A549 (cell line): ENCODE data around the gene CHIT1. TPM values are rescaled to one million over a fixed set of nuclear protein-coding genes. Genes with fewer than 3 reads are reported as not detected.

Experiments used
- ATAC-seq, 2 experiments: fragments of 200-7000 bp in 1 of 2; fragments of >200 bp in 1 of 2; cut with Nextera tagmentation in 1 of 2; cut with Tn5 transposase in 1 of 2; 3 replicates each; pipeline versions ENCODE4 v1.8.0 to v1.9.1; 2018 to 2020; ENCODE audit warnings: mild to moderate bottlenecking in 1 of 2, moderate library complexity in 1 of 2
- CTCF ChIA-PET: fragments of 300-600 bp; sonication (Branson Sonifier 250); formaldehyde crosslinking; extraction: SDS; loops from one replicate; lab custom pipeline; 2021; ENCODE audit warnings: antibody characterized with exemption, inconsistent platforms; lab: Yijun Ruan, JAX
- POLR2A ChIA-PET: fragments of 350-600 bp; formaldehyde crosslinking; extraction: SDS; loops from one replicate; lab custom pipeline; 2021; ENCODE audit warnings: antibody characterized with exemption, inconsistent platforms; lab: Yijun Ruan, JAX
- DNase-seq, 2 experiments: peaks; one replicate each; pipeline versions ENCODE4 v3.0.0 to v3.0.0-alpha.2; 2011 to 2016; ENCODE audit warnings: low read depth in 1 of 2, low spot score in 1 of 2
- FAIRE-seq: peaks from 2 replicates; lab custom pipeline; 2011; peaks lifted over from hg19 to GRCh38; lab: Jason Lieb, UNC
- H3K27ac ChIP-seq, 2 experiments: fragments of >200 bp; sonication (Bioruptor Twin); formaldehyde crosslinking; 3 replicates each; pipeline ENCODE4 v1.5.1; 2016 to 2017
- H3K4me1 ChIP-seq: fragments of >200 bp; sonication (Bioruptor Twin); formaldehyde crosslinking; 3 replicates; pipeline ENCODE4 v1.6.1; 2016
- H3K4me2 ChIP-seq: fragments of >200 bp; sonication (Bioruptor Twin); formaldehyde crosslinking; 3 replicates; pipeline ENCODE4 v1.6.1; 2016
- H3K4me3 ChIP-seq: fragments of >200 bp; sonication (Bioruptor Twin); formaldehyde crosslinking; 3 replicates; pipeline ENCODE4 v1.5.1; 2016
- H3K9me3 ChIP-seq: fragments of >200 bp; sonication (Bioruptor Twin); formaldehyde crosslinking; 3 replicates; pipeline ENCODE4 v1.6.1; 2016
- CBX8 ChIP-seq: fragments of 200-600 bp; sonication (generic); IDR thresholded peaks from 2 replicates; pipeline ENCODE4 v1.6.1; 2016
- CHD2 ChIP-seq: fragments of 150-350 bp; IDR thresholded peaks from 2 replicates; pipeline ENCODE4 v1.6.1; 2014; ENCODE audit warnings: low read length; ENCODE audit not compliant: partially characterized antibody
- EHMT2 ChIP-seq: fragments of 200-600 bp; sonication (generic); IDR thresholded peaks from 2 replicates; pipeline ENCODE4 v1.6.1; 2016; ENCODE audit warnings: antibody characterized with exemption, low read depth, mild to moderate bottlenecking, moderate library complexity
- EP300 ChIP-seq, 2 experiments: fragments of >200 bp; sonication (Bioruptor Twin); formaldehyde crosslinking; IDR thresholded peaks; 2 replicates in 1 of 2; 3 replicates in 1 of 2; pipeline ENCODE4 v1.6.1; 2016 to 2017
- FOSB ChIP-seq: fragments of 250-450 bp; sonication (Bioruptor Pico); IDR thresholded peaks from 2 replicates; pipeline ENCODE4 v1.5.0; 2020; ENCODE audit warnings: mild to moderate bottlenecking, moderate library complexity
- FOSL2 ChIP-seq, 2 experiments: fragments of 450-650 bp in 1 of 2; fragments of >200 bp in 1 of 2; sonication (Bioruptor Twin) in 1 of 2; formaldehyde crosslinking; IDR thresholded peaks; 2 replicates each; pipeline versions ENCODE4 v1.5.0 to v1.6.1; 2016 to 2020; ENCODE audit warnings: mild to moderate bottlenecking in 1 of 2, moderate library complexity in 1 of 2
- HEYL ChIP-seq: fragments of 250-450 bp; sonication (Bioruptor Pico); IDR thresholded peaks from 2 replicates; pipeline ENCODE4 v1.8.0; 2021; ENCODE audit warnings: mild to moderate bottlenecking, moderate library complexity
- HOXB13 ChIP-seq: fragments of 250-450 bp; sonication (Bioruptor Pico); IDR thresholded peaks from 2 replicates; pipeline ENCODE4 v1.5.0; 2020; ENCODE audit warnings: low read depth, mild to moderate bottlenecking, moderate library complexity
- JUN ChIP-seq, 2 experiments: fragments of >200 bp; sonication (Bioruptor Twin); formaldehyde crosslinking; IDR thresholded peaks; 2 replicates in 1 of 2; 3 replicates in 1 of 2; pipeline ENCODE4 v1.6.1; 2016 to 2017
- KDM1A ChIP-seq: fragments of 200-600 bp; sonication (generic); IDR thresholded peaks from 2 replicates; pipeline ENCODE4 v1.6.1; 2016; ENCODE audit warnings: low read depth, mild to moderate bottlenecking
- MYC ChIP-seq: IDR thresholded peaks from 2 replicates; pipeline ENCODE4 v1.6.1; 2012; ENCODE audit warnings: mild to moderate bottlenecking, inconsistent platforms, low read length, improper control_type of control experiment, borderline replicate concordance
- NFE2L2 ChIP-seq: fragments of 150-350 bp; conservative IDR thresholded peaks from 2 replicates; pipeline ENCODE4 v1.6.1; 2014; ENCODE audit warnings: low read length
- NPAS2 ChIP-seq: fragments of 250-450 bp; sonication (Bioruptor Pico); IDR thresholded peaks from 2 replicates; pipeline ENCODE4 v1.8.0; 2022; ENCODE audit warnings: mild to moderate bottlenecking, moderate library complexity, borderline replicate concordance
- NR3C1 ChIP-seq: fragments of >200 bp; sonication (Bioruptor Twin); formaldehyde crosslinking; IDR thresholded peaks from 3 replicates; pipeline ENCODE4 v1.6.1; 2017
- POLR2A ChIP-seq: IDR thresholded peaks from 2 replicates; pipeline ENCODE4 v1.6.1; 2012; ENCODE audit warnings: mild to moderate bottlenecking, low read length
- RAD21 ChIP-seq, 2 experiments: fragments of >200 bp in 1 of 2; sonication (Bioruptor Twin) in 1 of 2; formaldehyde crosslinking in 1 of 2; IDR thresholded peaks in 1 of 2; conservative IDR thresholded peaks in 1 of 2; 2 replicates in 1 of 2; 3 replicates in 1 of 2; pipeline ENCODE4 v1.6.1; 2012 to 2018; ENCODE audit warnings: inconsistent platforms in 1 of 2
- RARB ChIP-seq: fragments of 250-450 bp; sonication (Bioruptor Pico); IDR thresholded peaks from 2 replicates; pipeline ENCODE4 v1.8.0; 2021; ENCODE audit warnings: mild to moderate bottlenecking, moderate library complexity
- RFX5 ChIP-seq: fragments of 450-650 bp; IDR thresholded peaks from 2 replicates; pipeline ENCODE4 v1.7.1; 2014; ENCODE audit warnings: antibody characterized with exemption, mild to moderate bottlenecking, moderate library complexity
- SMC3 ChIP-seq: fragments of >200 bp; sonication (Bioruptor Twin); formaldehyde crosslinking; IDR thresholded peaks from 3 replicates; pipeline ENCODE4 v1.6.1; 2018; ENCODE audit warnings: inconsistent platforms
- ZC3H11A ChIP-seq: fragments of 450-650 bp; IDR thresholded peaks from 2 replicates; pipeline ENCODE4 v1.6.1; 2014; ENCODE audit warnings: antibody characterized with exemption, mild to moderate bottlenecking
- ZNF302 ChIP-seq: fragments of 250-450 bp; sonication (Bioruptor Pico); IDR thresholded peaks from 2 replicates; pipeline ENCODE4 v1.9.0; 2021; ENCODE audit warnings: inconsistent platforms, mild to moderate bottlenecking, moderate library complexity
- WGBS: methylation state at CpG from one replicate; pipeline ENCODE4 v1.1.6; 2017; ENCODE audit errors: missing lambda C conversion rate; 5-methylcytosine and 5-hydroxymethylcytosine counted together
- polyA plus RNA-seq, 4 experiments: library from polyadenylated mRNA; depleted of rRNA in 3 of 4; stranded (reverse); fragments of >200 nt; fragmentation: RNase III in 1 of 4; extraction: RNeasy Plus Mini Kit Qiagen cat#74134 plus additional on column Dnase treatment in 1 of 4; gene quantifications; 2 replicates in 3 of 4; 3 replicates in 1 of 4; pipeline ENCODE4 v1.2.3, GENCODE V29; 2011 to 2017
- TF ChIP-seq, protein P1 (sequence below): fragments of 200-600 bp; sonication (generic); IDR thresholded peaks from 2 replicates; pipeline ENCODE4 v1.6.1; 2016; ENCODE audit warnings: antibody characterized with exemption, mild to moderate bottlenecking, moderate library complexity
- TF ChIP-seq, protein P2 (sequence below): fragments of >200 bp; sonication (Bioruptor Twin); formaldehyde crosslinking; IDR thresholded peaks from 2 replicates; pipeline ENCODE4 v1.6.1; 2016

CHIT1 gene
- polyA plus RNA-seq, 2 of the 4 experiments (the other 2 are of a cell fraction) = not detected

DNA sequence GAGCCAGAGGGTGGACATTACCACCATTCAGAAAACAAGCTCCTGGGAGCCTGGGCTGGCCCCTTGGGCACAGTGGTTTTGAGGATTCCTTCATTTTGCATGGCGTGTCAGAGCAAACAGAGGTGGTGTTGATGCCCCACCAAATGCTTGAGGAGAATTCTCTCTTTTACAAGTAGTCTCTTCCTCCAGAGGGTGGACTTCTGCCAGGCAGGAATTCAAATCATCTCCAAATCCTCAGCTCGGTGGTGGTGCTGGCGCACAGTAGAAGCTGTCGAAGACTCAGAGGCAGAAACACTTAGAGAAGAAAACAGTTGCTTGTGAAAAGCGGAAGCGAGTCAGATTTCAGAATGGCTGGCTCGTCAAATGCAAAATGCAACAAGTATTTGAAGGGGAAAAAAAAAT lies 39.5 kb downstream of the CHIT1 start:
- DNase-seq = no peak

DNA sequence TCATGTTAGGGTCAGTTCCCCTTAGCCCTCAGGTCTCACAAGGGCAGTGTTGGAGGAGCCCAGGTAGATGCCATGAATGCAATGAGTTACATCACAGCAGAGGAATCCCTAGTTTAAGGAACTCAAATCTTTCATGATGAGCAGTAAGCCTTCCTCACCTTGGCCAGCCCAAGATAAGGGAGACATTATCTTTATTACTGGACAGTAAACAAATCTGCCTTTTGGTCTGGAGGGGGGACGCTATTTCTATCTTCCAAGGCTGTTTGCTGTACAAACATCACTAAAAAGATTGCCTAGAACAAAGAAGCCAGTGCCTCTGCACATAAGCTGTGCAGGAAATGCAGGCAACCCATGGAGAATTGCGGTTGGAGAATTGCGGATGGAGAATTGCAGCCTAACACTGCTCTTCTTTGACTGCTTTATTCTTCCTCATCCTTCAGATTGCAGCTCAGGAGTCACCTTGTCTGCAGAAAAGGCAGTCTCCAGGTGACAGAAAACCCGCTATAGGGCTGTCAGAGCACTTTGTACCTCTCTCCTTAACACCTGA lies 40.7 kb downstream of the CHIT1 start:
- DNase-seq = no peak
- Histone ChIP-seq H3K4me2 (no peak overlapping the region), H3K4me1 (no peaks in the 10 kb centered on the region), H3K27ac (no peak overlapping the region)
- ATAC-seq = no peak
- 46% methylated on average over 4 of the region's 4 CpGs for WGBS
- no peak for FAIRE-seq
- TF ChIP-seq CHD2 = no peak
- TF ChIP-seq RFX5 = no peak
- TF ChIP-seq, protein P1, sequence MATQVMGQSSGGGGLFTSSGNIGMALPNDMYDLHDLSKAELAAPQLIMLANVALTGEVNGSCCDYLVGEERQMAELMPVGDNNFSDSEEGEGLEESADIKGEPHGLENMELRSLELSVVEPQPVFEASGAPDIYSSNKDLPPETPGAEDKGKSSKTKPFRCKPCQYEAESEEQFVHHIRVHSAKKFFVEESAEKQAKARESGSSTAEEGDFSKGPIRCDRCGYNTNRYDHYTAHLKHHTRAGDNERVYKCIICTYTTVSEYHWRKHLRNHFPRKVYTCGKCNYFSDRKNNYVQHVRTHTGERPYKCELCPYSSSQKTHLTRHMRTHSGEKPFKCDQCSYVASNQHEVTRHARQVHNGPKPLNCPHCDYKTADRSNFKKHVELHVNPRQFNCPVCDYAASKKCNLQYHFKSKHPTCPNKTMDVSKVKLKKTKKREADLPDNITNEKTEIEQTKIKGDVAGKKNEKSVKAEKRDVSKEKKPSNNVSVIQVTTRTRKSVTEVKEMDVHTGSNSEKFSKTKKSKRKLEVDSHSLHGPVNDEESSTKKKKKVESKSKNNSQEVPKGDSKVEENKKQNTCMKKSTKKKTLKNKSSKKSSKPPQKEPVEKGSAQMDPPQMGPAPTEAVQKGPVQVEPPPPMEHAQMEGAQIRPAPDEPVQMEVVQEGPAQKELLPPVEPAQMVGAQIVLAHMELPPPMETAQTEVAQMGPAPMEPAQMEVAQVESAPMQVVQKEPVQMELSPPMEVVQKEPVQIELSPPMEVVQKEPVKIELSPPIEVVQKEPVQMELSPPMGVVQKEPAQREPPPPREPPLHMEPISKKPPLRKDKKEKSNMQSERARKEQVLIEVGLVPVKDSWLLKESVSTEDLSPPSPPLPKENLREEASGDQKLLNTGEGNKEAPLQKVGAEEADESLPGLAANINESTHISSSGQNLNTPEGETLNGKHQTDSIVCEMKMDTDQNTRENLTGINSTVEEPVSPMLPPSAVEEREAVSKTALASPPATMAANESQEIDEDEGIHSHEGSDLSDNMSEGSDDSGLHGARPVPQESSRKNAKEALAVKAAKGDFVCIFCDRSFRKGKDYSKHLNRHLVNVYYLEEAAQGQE = no peak
- TF ChIP-seq EHMT2 = no peak
- TF ChIP-seq ZNF302 (CRISPR knock-in tag) = no peak
- TF ChIP-seq FOSB (CRISPR knock-in tag) = no peak
- TF ChIP-seq CBX8 = no peak
- no peak for TF ChIP-seq HOXB13
- TF ChIP-seq RARB (CRISPR knock-in tag) = no peak
- no peak for TF ChIP-seq HEYL (CRISPR knock-in tag)
- TF ChIP-seq, all 56 proteins: peak for 0
- POLR2A ChIA-PET = no interaction called here
- H3K4me3 ChIP-seq = no peak overlapping the region
- CTCF ChIA-PET = interaction anchor here (0.6 to 3.0 kb wide), 7 partner anchors 10 to 595 kb away, joined by 3 to 17 read pairs (median 4); no protein-coding TSS in a partner anchor
- no peaks in the 10 kb centered on the region for H3K9me3 ChIP-seq

More for the DNA sequence above, 39.5 kb downstream of the CHIT1 start:
- H3K4me1 ChIP-seq = no peaks in the 10 kb centered on the region
- ATAC-seq (no peak), FAIRE-seq (no peak)
- no peak overlapping the region for H3K27ac ChIP-seq
- no peak for TF ChIP-seq JUN (IDR thresholded peaks at IDR 0.05)
- no peak for TF ChIP-seq SMC3
- TF ChIP-seq EP300 (IDR thresholded peaks at IDR 0.05) = no peak
- TF ChIP-seq POLR2A = no peak
- H3K4me2 ChIP-seq = no peak overlapping the region
- ChIA-PET POLR2A (no interaction called here), CTCF (interaction anchor here (0.8 to 3.0 kb wide), 8 partner anchors 8 to 151 kb away, joined by 3 to 17 read pairs (median 4); no protein-coding TSS in a partner anchor)
- no peaks in the 10 kb centered on the region for H3K9me3 ChIP-seq
- no peak overlapping the region for H3K4me3 ChIP-seq
- 72% methylated on average over 7 of the region's 7 CpGs for WGBS

DNA sequence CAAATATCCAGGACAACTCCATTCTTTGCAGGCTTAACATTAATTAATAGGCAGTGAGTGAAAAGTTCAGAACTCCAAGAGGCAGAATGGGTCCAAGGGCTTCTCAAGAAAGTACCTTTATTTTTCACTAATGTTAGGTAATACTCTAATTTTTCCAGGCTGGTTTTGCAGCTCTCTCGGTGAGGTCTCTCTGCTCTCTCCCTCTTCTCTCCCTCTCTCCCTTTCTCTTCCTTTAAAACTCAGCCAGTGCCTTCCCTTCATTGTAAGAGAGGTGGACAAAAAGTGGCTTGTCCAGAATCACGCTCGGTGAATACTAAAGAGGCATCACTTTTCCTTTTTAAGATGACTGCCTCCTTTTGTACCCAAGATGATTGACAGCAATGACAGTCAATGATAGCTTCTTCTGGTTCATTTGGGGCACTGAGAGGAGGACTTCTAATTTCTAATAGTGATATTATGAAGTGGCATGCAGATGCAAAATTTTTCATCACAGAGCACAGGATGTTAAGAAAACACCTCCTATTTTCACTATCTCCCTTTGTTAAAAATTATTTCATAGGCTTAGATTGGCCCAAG lies 41.7 kb downstream of the CHIT1 start:
- POLR2A ChIA-PET = no interaction called here
- WGBS = 65% methylated on average over 3 of the region's 3 CpGs
- no peak overlapping the region for H3K27ac ChIP-seq
- no peak overlapping the region for H3K4me3 ChIP-seq
- H3K4me2 ChIP-seq = no peak overlapping the region
- no peak for ATAC-seq
- H3K4me1 ChIP-seq = no peaks in the 10 kb centered on the region
- no peaks in the 10 kb centered on the region for H3K9me3 ChIP-seq
- CTCF ChIA-PET = interaction anchor here (0.8 to 3.0 kb wide), 5 partner anchors 12 to 80 kb away, joined by 3 to 17 read pairs (median 4); no protein-coding TSS in a partner anchor
- DNase-seq = no peak
- TF ChIP-seq POLR2A (no peak), ZC3H11A (no peak), NPAS2 (CRISPR knock-in tag) (no peak), CHD2 (no peak), RARB (CRISPR knock-in tag) (no peak), FOSL2 (IDR thresholded peaks at IDR 0.05) (no peak), FOSL2 (CRISPR knock-in tag; IDR thresholded peaks at IDR 0.05) (no peak), NFE2L2 (no peak), MYC (no peak), KDM1A (no peak), NR3C1 (no peak), RAD21 (conservative IDR thresholded peaks at IDR 0.05 in 1 of 2, IDR thresholded peaks at IDR 0.05 in 1 of 2) (no peak)
- TF ChIP-seq, protein P2, sequence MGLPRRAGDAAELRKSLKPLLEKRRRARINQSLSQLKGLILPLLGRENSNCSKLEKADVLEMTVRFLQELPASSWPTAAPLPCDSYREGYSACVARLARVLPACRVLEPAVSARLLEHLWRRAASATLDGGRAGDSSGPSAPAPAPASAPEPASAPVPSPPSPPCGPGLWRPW = no peak
- FAIRE-seq = no peak
